ENCODE data around the gene RGN.
A peak's percentile ranks its signal among the peaks of the same experiment; 100 is the strongest.
"Not testable (repeated sequence)": the region's sequence is repeated elsewhere in the genome, so short reads cannot be mapped to it uniquely, and the experiment has no call there.

Gene RGN

DNA sequence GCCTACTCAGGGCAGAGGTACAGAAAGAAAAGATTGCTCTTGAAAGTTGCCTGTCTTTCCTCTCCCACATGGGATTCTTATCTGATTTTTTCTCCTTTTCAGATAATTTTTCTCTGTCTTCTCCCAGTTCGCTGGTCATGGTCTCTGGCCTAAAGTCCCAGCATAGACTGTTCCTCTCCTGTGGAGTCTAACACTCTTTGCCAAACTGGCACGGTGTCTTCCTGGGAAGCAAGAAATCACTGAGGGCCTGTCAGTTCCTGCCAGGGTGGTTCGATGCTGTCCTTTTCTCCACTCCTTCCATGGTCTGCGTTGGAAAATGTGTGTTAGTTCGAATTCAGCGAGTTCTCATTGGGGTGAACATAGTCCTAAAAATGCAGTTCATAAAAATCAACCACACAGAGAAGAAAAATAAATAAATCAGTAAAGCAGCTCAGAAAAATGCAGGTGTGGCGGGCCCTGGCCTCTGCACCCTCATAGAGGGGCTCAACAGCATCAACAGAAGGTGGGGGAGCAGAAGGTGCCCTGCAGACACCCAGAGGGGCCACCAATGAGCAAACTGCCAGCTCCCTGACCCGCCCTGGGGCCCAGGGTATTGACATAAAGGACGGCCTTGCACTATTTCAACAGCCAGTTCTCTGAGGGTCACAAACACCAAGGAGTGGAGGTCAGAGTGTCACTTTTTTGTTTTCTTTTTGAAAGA lies 2.1 kb downstream of the RGN start:
- Histone ChIP-seq H3K4me3 (ENCODE audit: low read depth in 1 of 5, low read length in 5 of 5) (no peak overlapping the region), H3K27ac (ENCODE audit: low read depth, low read length) (no peak overlapping the region), H3K9me3 (ENCODE audit: control insufficient read depth in 5 of 5, low read length in 5 of 5) (peaks cover 0 to 3% (median 0%) of the 10 kb centered on the region in 5 donors), H3K4me1 (ENCODE audit: control insufficient read depth in 5 of 5, insufficient read depth in 5 of 5, low read length in 5 of 5) (peaks cover 0 to 9% (median 4%) of the 10 kb centered on the region in 5 donors), H3K9ac (ENCODE audit: low read length in 5 of 5) (peak overlapping the region in 1 of 5 donors; percentile 0), H3K27me3 (ENCODE audit: control insufficient read depth in 5 of 5, insufficient read depth in 4 of 5, low read length in 5 of 5) (peaks cover 0 to 12% (median 4%) of the 10 kb centered on the region in 5 donors), H3K36me3 (ENCODE audit: control insufficient read depth in 5 of 5, insufficient read depth in 5 of 5, low read length in 5 of 5) (peaks cover 0 to 3% (median 0%) of the 10 kb centered on the region in 5 donors)

DNA sequence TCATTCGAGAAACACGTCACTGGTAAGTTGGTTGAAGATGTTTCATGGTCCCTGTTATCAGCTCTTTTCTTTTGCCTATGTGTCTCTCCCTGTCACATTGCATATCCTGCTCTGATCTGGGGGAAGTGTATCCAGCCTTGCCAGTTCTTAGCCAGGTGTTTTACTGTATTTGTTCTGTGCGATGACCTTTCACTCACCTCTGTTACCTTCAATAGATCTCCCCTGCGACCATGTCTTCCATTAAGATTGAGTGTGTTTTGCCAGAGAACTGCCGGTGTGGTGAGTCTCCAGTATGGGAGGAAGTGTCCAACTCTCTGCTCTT lies 2.6 kb downstream of the RGN start:
- no peak overlapping the region for H3K4me3 ChIP-seq (ENCODE audit: low read depth in 1 of 5, low read length in 5 of 5)
- H3K36me3 ChIP-seq (ENCODE audit: control insufficient read depth in 5 of 5, insufficient read depth in 5 of 5, low read length in 5 of 5), result peaks cover 0 to 3% (median 2%) of the 10 kb centered on the region in 5 donors
- H3K4me1 ChIP-seq (ENCODE audit: control insufficient read depth in 5 of 5, insufficient read depth in 5 of 5, low read length in 5 of 5), result peaks cover 0 to 9% (median 4%) of the 10 kb centered on the region in 5 donors
- H3K9ac ChIP-seq (ENCODE audit: low read length in 5 of 5), result no peak overlapping the region
- peaks cover 0 to 12% (median 4%) of the 10 kb centered on the region in 5 donors for H3K27me3 ChIP-seq (ENCODE audit: control insufficient read depth in 5 of 5, insufficient read depth in 4 of 5, low read length in 5 of 5)
- peaks cover 0 to 3% (median 0%) of the 10 kb centered on the region in 5 donors for H3K9me3 ChIP-seq (ENCODE audit: control insufficient read depth in 5 of 5, low read length in 5 of 5)
- no peak overlapping the region for H3K27ac ChIP-seq (ENCODE audit: low read depth, low read length)

DNA sequence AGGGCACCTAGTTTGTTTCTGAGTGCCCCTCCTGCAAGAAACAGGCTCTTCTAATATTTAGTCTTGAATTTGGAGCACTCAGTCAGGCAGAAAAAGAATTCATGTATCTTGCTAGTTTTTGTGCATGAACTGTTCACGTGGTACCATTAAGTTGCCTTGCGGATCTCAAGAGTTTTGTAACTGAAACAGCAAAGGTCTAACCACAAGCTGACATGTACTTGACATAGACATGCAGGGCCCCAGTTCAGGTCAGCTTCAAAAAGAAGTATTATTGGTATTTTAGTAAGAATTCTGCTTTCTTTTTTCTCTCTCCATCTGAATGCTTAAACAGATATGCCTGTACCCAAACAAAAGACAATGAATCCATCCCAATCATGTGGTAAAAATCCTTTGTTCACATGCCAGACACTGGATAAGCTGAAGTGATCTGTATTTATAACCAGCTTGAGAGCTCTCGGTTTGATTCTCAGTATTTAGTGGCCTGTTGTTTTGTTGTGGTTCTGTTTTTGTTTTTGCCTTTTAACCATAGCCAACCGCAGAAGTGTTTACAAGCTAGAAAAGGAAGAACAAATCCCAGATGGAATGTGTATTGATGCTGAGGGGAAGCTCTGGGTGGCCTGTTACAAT lies 13.0 kb downstream of the RGN start:
- Histone ChIP-seq H3K9me3 (ENCODE audit: control insufficient read depth in 5 of 5, low read length in 5 of 5) (peaks cover 0 to 4% (median 0%) of the 10 kb centered on the region in 5 donors), H3K4me1 (ENCODE audit: control insufficient read depth in 5 of 5, insufficient read depth in 5 of 5, low read length in 5 of 5) (no peaks in the 10 kb centered on the region), H3K9ac (ENCODE audit: low read length in 5 of 5) (no peak overlapping the region), H3K4me3 (ENCODE audit: low read depth in 1 of 5, low read length in 5 of 5) (no peak overlapping the region), H3K27me3 (ENCODE audit: control insufficient read depth in 5 of 5, insufficient read depth in 4 of 5, low read length in 5 of 5) (peaks cover 0 to 3% (median 0%) of the 10 kb centered on the region in 5 donors), H3K27ac (ENCODE audit: low read depth, low read length) (no peak overlapping the region), H3K36me3 (ENCODE audit: control insufficient read depth in 5 of 5, insufficient read depth in 5 of 5, low read length in 5 of 5) (peaks cover 0 to 2% (median 0%) of the 10 kb centered on the region in 5 donors)

DNA sequence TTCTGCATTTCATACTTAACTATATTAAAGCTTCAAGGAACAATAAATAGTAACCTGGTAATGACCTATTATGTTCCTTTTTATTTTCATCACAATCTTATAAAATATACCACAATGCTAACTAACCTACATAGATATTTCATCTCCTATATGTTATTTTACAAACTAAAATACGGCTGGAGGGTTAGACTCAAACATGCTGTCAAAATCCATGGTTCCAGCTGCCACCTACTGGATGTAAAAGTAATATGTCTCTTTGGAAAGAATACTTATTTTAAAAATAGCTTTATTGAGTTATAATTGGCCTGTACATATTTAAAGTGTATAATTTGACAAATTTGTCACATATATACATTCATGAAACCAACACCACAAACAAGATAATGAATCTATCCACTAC lies 15.0 kb downstream of the RGN start:
- Histone ChIP-seq H3K4me3 (ENCODE audit: low read depth in 1 of 5, low read length in 5 of 5) (no peak overlapping the region), H3K27ac (ENCODE audit: low read depth, low read length) (no peak overlapping the region), H3K27me3 (ENCODE audit: control insufficient read depth in 5 of 5, insufficient read depth in 4 of 5, low read length in 5 of 5) (peaks cover 0 to 6% (median 0%) of the 10 kb centered on the region in 5 donors), H3K4me1 (ENCODE audit: control insufficient read depth in 5 of 5, insufficient read depth in 5 of 5, low read length in 5 of 5) (no peaks in the 10 kb centered on the region), H3K9ac (ENCODE audit: low read length in 5 of 5) (no peak overlapping the region), H3K9me3 (ENCODE audit: control insufficient read depth in 5 of 5, low read length in 5 of 5) (peaks cover 0 to 4% (median 0%) of the 10 kb centered on the region in 5 donors), H3K36me3 (ENCODE audit: control insufficient read depth in 5 of 5, insufficient read depth in 5 of 5, low read length in 5 of 5) (no peaks in the 10 kb centered on the region)

DNA sequence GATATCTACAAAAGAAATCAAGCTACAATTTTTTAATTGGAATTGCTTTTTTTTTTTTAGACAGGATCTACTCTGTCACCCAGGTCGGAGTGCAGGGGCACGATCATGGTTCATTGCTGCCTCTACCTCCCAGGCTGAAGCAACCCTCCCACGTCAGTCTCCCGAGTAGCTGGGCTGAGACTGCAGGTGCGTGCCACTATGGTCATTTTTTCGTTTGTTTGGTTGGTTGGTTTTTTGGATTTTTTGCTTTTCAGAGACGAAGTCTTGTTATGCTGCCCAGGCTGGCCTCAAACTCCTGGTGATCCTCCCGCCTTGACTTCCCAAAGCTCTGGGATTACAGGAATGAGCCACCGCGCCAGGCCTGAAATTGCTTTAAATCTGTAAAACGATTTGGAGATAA lies 15.6 kb downstream of the RGN start:
- H3K27me3 ChIP-seq (ENCODE audit: control insufficient read depth in 5 of 5, insufficient read depth in 4 of 5, low read length in 5 of 5), result peaks cover 0 to 6% (median 0%) of the 10 kb centered on the region in 5 donors
- H3K9ac ChIP-seq (ENCODE audit: low read length in 5 of 5), result no peak overlapping the region
- no peak overlapping the region for H3K4me3 ChIP-seq (ENCODE audit: low read depth in 1 of 5, low read length in 5 of 5)
- H3K9me3 ChIP-seq (ENCODE audit: control insufficient read depth in 5 of 5, low read length in 5 of 5), result peaks cover 0 to 4% (median 3%) of the 10 kb centered on the region in 5 donors
- H3K36me3 ChIP-seq (ENCODE audit: control insufficient read depth in 5 of 5, insufficient read depth in 5 of 5, low read length in 5 of 5), result no peaks in the 10 kb centered on the region
- no peak overlapping the region for H3K27ac ChIP-seq (ENCODE audit: low read depth, low read length)
- no peaks in the 10 kb centered on the region for H3K4me1 ChIP-seq (ENCODE audit: control insufficient read depth in 5 of 5, insufficient read depth in 5 of 5, low read length in 5 of 5)

DNA sequence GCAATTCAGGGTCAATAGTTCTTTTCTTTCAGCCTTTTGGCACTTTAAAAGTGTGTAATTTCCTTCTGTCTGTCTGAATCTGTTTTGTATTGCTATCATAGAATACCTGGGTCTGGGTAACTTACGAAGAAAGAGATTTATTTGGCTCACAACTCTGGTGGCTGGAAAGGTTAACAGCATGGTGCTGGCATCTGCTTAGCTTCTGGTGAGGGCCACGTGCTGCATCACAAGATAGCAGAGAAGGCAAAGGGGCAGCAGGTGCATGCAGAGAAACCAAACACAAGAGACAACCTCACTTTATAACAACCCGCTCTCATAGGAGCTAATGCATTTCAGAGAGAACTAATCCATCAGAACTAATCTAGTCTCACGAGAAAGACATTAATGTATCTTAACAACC lies 18.8 kb downstream of the RGN start:
- no peaks in the 10 kb centered on the region for H3K36me3 ChIP-seq (ENCODE audit: control insufficient read depth in 5 of 5, insufficient read depth in 5 of 5, low read length in 5 of 5)
- H3K27me3 ChIP-seq (ENCODE audit: control insufficient read depth in 5 of 5, insufficient read depth in 4 of 5, low read length in 5 of 5), result peaks cover 0 to 15% (median 8%) of the 10 kb centered on the region in 5 donors
- no peaks in the 10 kb centered on the region for H3K4me1 ChIP-seq (ENCODE audit: control insufficient read depth in 5 of 5, insufficient read depth in 5 of 5, low read length in 5 of 5)
- H3K4me3 ChIP-seq (ENCODE audit: low read depth in 1 of 5, low read length in 5 of 5), result no peak overlapping the region
- no peak overlapping the region for H3K9ac ChIP-seq (ENCODE audit: low read length in 5 of 5)
- H3K27ac ChIP-seq (ENCODE audit: low read depth, low read length), result no peak overlapping the region
- peaks cover 0 to 5% (median 4%) of the 10 kb centered on the region in 5 donors for H3K9me3 ChIP-seq (ENCODE audit: control insufficient read depth in 5 of 5, low read length in 5 of 5)

DNA sequence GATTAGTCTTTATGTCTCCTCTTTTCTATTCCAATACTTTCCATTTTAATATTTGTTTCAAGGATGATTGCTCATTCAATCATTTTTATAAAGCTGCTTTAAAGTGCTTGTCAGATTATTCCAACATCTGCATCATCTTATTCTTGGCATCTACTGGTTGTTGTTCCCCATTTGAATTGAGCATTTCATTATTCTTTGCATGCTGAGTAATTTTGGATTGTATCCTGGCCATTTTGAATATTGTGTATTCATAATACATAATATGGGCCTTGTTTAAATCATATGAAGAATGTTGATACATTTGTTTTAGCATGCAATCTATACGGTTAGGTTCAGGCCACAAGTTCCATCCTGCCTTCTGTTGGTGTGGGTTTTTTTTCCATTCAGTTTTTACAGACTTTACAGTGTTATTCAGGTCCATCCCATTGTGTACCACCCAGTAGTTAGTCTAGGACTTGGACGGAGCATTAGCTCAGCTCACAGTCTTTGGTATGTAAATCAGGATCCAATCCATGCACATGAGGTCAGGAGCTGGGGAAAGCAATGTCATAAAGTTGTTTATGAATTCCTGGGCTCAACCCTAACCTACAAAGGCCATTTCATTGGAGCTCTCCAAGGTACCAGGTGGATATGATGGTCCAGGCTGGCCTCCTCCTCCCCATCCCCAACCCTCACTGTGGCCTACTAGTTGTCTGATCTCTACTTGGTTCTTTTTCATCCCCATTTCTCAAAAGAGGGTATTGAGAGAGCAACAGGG lies 20.3 kb downstream of the RGN start:
- no peaks in the 10 kb centered on the region for H3K4me1 ChIP-seq (ENCODE audit: control insufficient read depth in 5 of 5, insufficient read depth in 5 of 5, low read length in 5 of 5)
- H3K27me3 ChIP-seq (ENCODE audit: control insufficient read depth in 5 of 5, insufficient read depth in 4 of 5, low read length in 5 of 5), result peaks cover 3 to 15% (median 10%) of the 10 kb centered on the region in 5 donors
- no peaks in the 10 kb centered on the region for H3K36me3 ChIP-seq (ENCODE audit: control insufficient read depth in 5 of 5, insufficient read depth in 5 of 5, low read length in 5 of 5)
- H3K27ac ChIP-seq (ENCODE audit: low read depth, low read length), result no peak overlapping the region
- no peak overlapping the region for H3K9ac ChIP-seq (ENCODE audit: low read length in 5 of 5)
- H3K9me3 ChIP-seq (ENCODE audit: control insufficient read depth in 5 of 5, low read length in 5 of 5), result peaks cover 0 to 5% (median 4%) of the 10 kb centered on the region in 5 donors
- H3K4me3 ChIP-seq (ENCODE audit: low read depth in 1 of 5, low read length in 5 of 5), result no peak overlapping the region

DNA sequence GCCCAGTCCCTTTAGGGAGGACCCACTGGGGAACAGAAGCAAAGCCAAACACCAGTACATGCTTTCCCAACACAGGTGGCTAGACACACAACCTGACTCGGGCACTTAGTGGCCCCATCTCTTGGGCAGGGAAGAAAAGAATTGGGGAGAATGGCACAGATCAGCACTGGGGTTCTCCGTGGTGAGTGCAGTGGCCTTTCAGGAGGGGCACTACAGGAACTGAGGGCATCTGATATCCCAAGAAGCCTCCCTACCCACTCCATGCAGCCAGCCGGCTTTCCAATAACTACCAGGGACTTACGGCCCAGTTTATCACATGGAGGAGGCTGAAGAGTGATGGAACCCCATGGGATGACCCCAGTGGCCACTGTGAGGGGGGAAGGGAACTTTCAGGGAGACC lies 23.0 kb downstream of the RGN start:
- H3K27me3 ChIP-seq (ENCODE audit: control insufficient read depth in 5 of 5, insufficient read depth in 4 of 5, low read length in 5 of 5), result peaks cover 5 to 15% (median 10%) of the 10 kb centered on the region in 5 donors
- H3K4me1 ChIP-seq (ENCODE audit: control insufficient read depth in 5 of 5, insufficient read depth in 5 of 5, low read length in 5 of 5), result no peaks in the 10 kb centered on the region
- peaks cover 0 to 5% (median 2%) of the 10 kb centered on the region in 5 donors for H3K9me3 ChIP-seq (ENCODE audit: control insufficient read depth in 5 of 5, low read length in 5 of 5)
- no peak overlapping the region for H3K9ac ChIP-seq (ENCODE audit: low read length in 5 of 5)
- H3K27ac ChIP-seq (ENCODE audit: low read depth, low read length), result no peak overlapping the region
- no peak overlapping the region for H3K4me3 ChIP-seq (ENCODE audit: low read depth in 1 of 5, low read length in 5 of 5)
- no peaks in the 10 kb centered on the region for H3K36me3 ChIP-seq (ENCODE audit: control insufficient read depth in 5 of 5, insufficient read depth in 5 of 5, low read length in 5 of 5)

DNA sequence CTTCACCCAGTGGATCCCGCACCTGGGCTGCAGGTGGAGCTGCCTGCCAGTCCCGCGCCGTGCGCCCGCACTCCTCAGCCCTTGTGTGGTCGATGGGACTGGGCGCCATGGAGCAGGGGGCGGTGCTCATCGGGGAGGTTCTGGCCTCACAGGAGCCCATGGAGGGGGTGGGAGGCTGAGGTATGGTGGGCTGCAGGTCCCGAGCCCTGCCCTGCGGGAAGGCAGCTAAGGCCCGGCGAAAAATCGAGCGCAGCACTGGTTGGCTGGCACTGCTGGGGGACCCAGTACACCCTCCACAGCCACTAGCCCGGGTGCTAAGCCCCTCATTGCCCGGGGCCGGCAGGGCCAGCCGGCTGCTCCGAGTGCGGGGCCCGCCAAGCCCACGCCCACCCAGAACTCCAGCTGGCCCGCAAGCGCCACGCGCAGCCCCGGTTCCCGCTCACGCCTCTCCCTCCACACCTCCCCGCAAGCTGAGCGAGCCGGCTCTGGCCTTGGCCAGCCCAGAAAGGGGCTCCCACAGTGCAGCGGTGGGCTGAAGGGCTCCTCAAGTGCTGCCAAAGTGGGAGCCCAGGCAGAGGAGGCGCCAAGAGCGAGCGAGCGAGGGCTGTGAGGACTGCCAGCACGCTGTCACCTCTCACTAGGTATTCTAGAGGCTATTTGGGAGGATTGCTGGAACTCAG lies 32.8 kb downstream of the RGN start:
- H3K27me3 ChIP-seq (ENCODE audit: control insufficient read depth in 5 of 5, insufficient read depth in 4 of 5, low read length in 5 of 5), result peaks cover 0 to 10% (median 0%) of the 10 kb centered on the region in 5 donors
- not testable (repeated sequence) for H3K9ac ChIP-seq (ENCODE audit: low read length in 5 of 5); H3K4me3 ChIP-seq (ENCODE audit: low read depth in 1 of 5, low read length in 5 of 5)

More for the DNA sequence above, 32.8 kb downstream of the RGN start:
- not testable (repeated sequence) for H3K4me1 ChIP-seq (ENCODE audit: control insufficient read depth in 5 of 5, insufficient read depth in 5 of 5, low read length in 5 of 5); H3K27ac ChIP-seq (ENCODE audit: low read depth, low read length); H3K9me3 ChIP-seq (ENCODE audit: control insufficient read depth in 5 of 5, low read length in 5 of 5); H3K36me3 ChIP-seq (ENCODE audit: control insufficient read depth in 5 of 5, insufficient read depth in 5 of 5, low read length in 5 of 5)

All from subcutaneous abdominal adipose tissue (tissue), 5 donors.